Heart left ventricle (tissue), 13 donors: ENCODE results near the gene TINAG.

Experiments
- POLR2A ChIP-seq, 2 donors: fragments of 450-650 bp; IDR thresholded peaks; one replicate each; pipeline ENCODE4 v1.6.1; 2017; ENCODE audit warnings: antibody characterized with exemption in 2 of 2, mild to moderate bottlenecking in 2 of 2, moderate library complexity in 2 of 2
- TF ChIP-seq, protein P1 (sequence below), 12 donors: fragments of 200-600 bp; sonication (generic) in 4 of 12; IDR thresholded peaks; one replicate each; pipeline versions ENCODE4 v1.5.0 to v1.8.0; 2018 to 2022; ENCODE audit warnings: antibody characterized with exemption in 12 of 12, mild to moderate bottlenecking in 5 of 12
- donor health status: ischemic (EF 13 %, LVEDD 7.1; RV severe dilation, severe dysfunction).
- donor health status: DM: no; HTN: yes; CAD: no.
- donor health status: DM: no; HTN: no; CAD: no.
- donor health status: ischemic (EF 25% LVEDD 6.9; RV normal size, moderate dysfunction).
- donor health status: ischemic (EF 25% LVEDD 5.7; RV mildly dilated, moderate dysfunction).
- donor health status: ischemic (EF 35%, LVEDD 5.7; RV mildly dilated, moderate dysfunction).
- donor health status: nonischemic (EF 11% LVEDD 7.7; RV severe dilation, severe dysfunction).
- donor health status: DM: yes; HTN: yes; CAD: no.
- donor health status: PGD.
- donor health status: ischemic (EF 29% LVEDD 5.4; RV normal size, mild dysfunction).
- donor health status: nonischemic (EF 23%, LVEDD 6.1; RV moderate dilation, normal function).

- no peak for TF ChIP-seq POLR2A (IDR thresholded peaks at IDR 0.05)
- TF ChIP-seq, protein P1, sequence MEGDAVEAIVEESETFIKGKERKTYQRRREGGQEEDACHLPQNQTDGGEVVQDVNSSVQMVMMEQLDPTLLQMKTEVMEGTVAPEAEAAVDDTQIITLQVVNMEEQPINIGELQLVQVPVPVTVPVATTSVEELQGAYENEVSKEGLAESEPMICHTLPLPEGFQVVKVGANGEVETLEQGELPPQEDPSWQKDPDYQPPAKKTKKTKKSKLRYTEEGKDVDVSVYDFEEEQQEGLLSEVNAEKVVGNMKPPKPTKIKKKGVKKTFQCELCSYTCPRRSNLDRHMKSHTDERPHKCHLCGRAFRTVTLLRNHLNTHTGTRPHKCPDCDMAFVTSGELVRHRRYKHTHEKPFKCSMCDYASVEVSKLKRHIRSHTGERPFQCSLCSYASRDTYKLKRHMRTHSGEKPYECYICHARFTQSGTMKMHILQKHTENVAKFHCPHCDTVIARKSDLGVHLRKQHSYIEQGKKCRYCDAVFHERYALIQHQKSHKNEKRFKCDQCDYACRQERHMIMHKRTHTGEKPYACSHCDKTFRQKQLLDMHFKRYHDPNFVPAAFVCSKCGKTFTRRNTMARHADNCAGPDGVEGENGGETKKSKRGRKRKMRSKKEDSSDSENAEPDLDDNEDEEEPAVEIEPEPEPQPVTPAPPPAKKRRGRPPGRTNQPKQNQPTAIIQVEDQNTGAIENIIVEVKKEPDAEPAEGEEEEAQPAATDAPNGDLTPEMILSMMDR (IDR thresholded peaks at IDR 0.05) = no peak
Measured at GRCh38 chr6:54264581-54265272, 43.5 kb upstream of the TINAG start.
